Endothelial cell of umbilical vein (primary cell): ENCODE data around the gene ZNF416. TPM values are rescaled to one million over a fixed set of nuclear protein-coding genes. Genes with fewer than 3 reads are reported as not detected.

Source experiments
- BruUV-seq: library from RNA; stranded (reverse); fragments of 400-500 nt; replicated peaks from 2 replicates; lab custom pipeline; 2021; lab: Mats Ljungman, UMichigan
- CTCF ChIA-PET: fragments of 300-600, 350-600 bp; sonication (Branson Sonifier 250); formaldehyde crosslinking; loops from one replicate; lab custom pipeline; 2021; ENCODE audit warnings: antibody characterized with exemption, inconsistent platforms; lab: Charles Lee
- POLR2A ChIA-PET: fragments of 300-600, 350-600 bp; sonication (Branson Sonifier 250); formaldehyde crosslinking; loops from one replicate; lab custom pipeline; 2021; ENCODE audit warnings: antibody characterized with exemption, inconsistent platforms; lab: Charles Lee
- DNase-seq: peaks from one replicate; pipeline ENCODE4 v3.0.0-alpha.2; 2011; ENCODE audit warnings: low read depth, low spot score
- FAIRE-seq: peaks from 2 replicates; lab custom pipeline; 2011; peaks lifted over from hg19 to GRCh38; lab: Jason Lieb, UNC
- H2AFZ ChIP-seq: 2 replicates; pipeline ENCODE4 v1.6.0; 2012; ENCODE audit warnings: low read depth, low read length, control low read depth, inconsistent platforms
- H3K27ac ChIP-seq: 2 replicates; pipeline ENCODE4 v1.5.1; 2011; ENCODE audit warnings: low read depth, mild to moderate bottlenecking, control low read depth, low read length, moderate library complexity; ENCODE audit not compliant: insufficient read depth
- H3K27me3 ChIP-seq, 2 experiments: 2 replicates each; pipeline versions ENCODE4 v1.6.0 to v1.6.1; 2011; ENCODE audit warnings: low read length in 2 of 2, mixed read lengths in 1 of 2; ENCODE audit not compliant: control insufficient read depth in 2 of 2, insufficient read depth in 2 of 2
- H3K36me3 ChIP-seq, 2 experiments: 2 replicates in 1 of 2; 3 replicates in 1 of 2; pipeline ENCODE4 v1.5.1; 2011; ENCODE audit warnings: low read length in 2 of 2, mild to moderate bottlenecking in 1 of 2, moderate library complexity in 1 of 2; ENCODE audit not compliant: control insufficient read depth in 2 of 2, insufficient read depth in 2 of 2; ENCODE audit errors: extremely low read depth in 1 of 2
- H3K4me1 ChIP-seq: 3 replicates; pipeline ENCODE4 v1.5.1; 2011; ENCODE audit warnings: mild to moderate bottlenecking, low read length; ENCODE audit not compliant: control insufficient read depth, insufficient read depth; ENCODE audit errors: extremely low read depth
- H3K4me2 ChIP-seq: 2 replicates; pipeline ENCODE4 v1.6.1; 2011; ENCODE audit warnings: low read length, control low read depth, mixed read lengths; ENCODE audit not compliant: insufficient read depth
- H3K4me3 ChIP-seq, 3 experiments: fragments of 200-600 bp in 1 of 3; sonication (generic), shearing (Covaris generic) in 1 of 3; replicated peaks in 1 of 3; 2 replicates each; pipeline ENCODE4 v1.5.1; 2011 to 2016; ENCODE audit warnings: control low read depth in 3 of 3, low read length in 3 of 3, mild to moderate bottlenecking in 2 of 3, inconsistent platforms in 1 of 3, low read depth in 1 of 3, moderate library complexity in 1 of 3; ENCODE audit not compliant: insufficient read depth in 1 of 3
- H3K79me2 ChIP-seq: 2 replicates; pipeline ENCODE4 v1.6.0; 2012; ENCODE audit warnings: low read length, inconsistent platforms; ENCODE audit not compliant: control insufficient read depth, insufficient read depth
- H3K9ac ChIP-seq: replicated peaks from 2 replicates; pipeline ENCODE3; 2011; ENCODE audit warnings: low read length, control low read depth; ENCODE audit not compliant: insufficient read depth; ENCODE audit errors: extremely low read depth
- H3K9me1 ChIP-seq: replicated peaks from 3 replicates; pipeline ENCODE4 v1.6.0; 2011; ENCODE audit warnings: mild to moderate bottlenecking, low read length; ENCODE audit not compliant: control insufficient read depth, insufficient read depth; ENCODE audit errors: extremely low read depth
- H3K9me3 ChIP-seq: replicated peaks from 2 replicates; pipeline ENCODE4 v1.5.1; 2012; ENCODE audit warnings: low read length, inconsistent platforms; ENCODE audit not compliant: control insufficient read depth, insufficient read depth
- H4K20me1 ChIP-seq: replicated peaks from 2 replicates; pipeline ENCODE3; 2011; ENCODE audit warnings: mild to moderate bottlenecking, low read length; ENCODE audit not compliant: control insufficient read depth, insufficient read depth; ENCODE audit errors: extremely low read depth
- EZH2 ChIP-seq: IDR thresholded peaks from 2 replicates; pipeline ENCODE4 v1.6.1; 2012; ENCODE audit warnings: borderline replicate concordance, low read depth, mild to moderate bottlenecking, moderate library complexity, low read length, inconsistent platforms; ENCODE audit not compliant: severe bottlenecking
- FOS ChIP-seq: IDR thresholded peaks from 2 replicates; pipeline ENCODE4 v1.6.1; 2011; ENCODE audit warnings: mild to moderate bottlenecking, low read length, moderate library complexity, borderline replicate concordance; ENCODE audit not compliant: insufficient read depth
- GATA2 ChIP-seq: IDR thresholded peaks from 2 replicates; pipeline ENCODE4 v1.7.0; 2011; ENCODE audit warnings: low read depth, mild to moderate bottlenecking, moderate library complexity, mixed read lengths, low read length; ENCODE audit not compliant: insufficient read length, insufficient read depth
- JUN ChIP-seq: IDR thresholded peaks from 2 replicates; pipeline ENCODE4 v1.6.1; 2011; ENCODE audit warnings: borderline replicate concordance, low read depth; ENCODE audit not compliant: insufficient read length, insufficient read depth
- MYC ChIP-seq: IDR thresholded peaks from one replicate; pipeline ENCODE4 v1.6.1; 2011; ENCODE audit warnings: mild to moderate bottlenecking, low read depth, low read length
- POLR2A ChIP-seq: IDR thresholded peaks from 2 replicates; pipeline ENCODE4 v1.6.1; 2012; ENCODE audit warnings: low read depth, mild to moderate bottlenecking, control low read depth, low read length
- POLR2AphosphoS5 ChIP-seq: IDR thresholded peaks from 2 replicates; pipeline ENCODE4 v1.6.1; 2012; ENCODE audit warnings: low read depth, mild to moderate bottlenecking, control low read depth, low read length, moderate library complexity; ENCODE audit not compliant: insufficient read depth
- dilution Hi-C: fragments of 300-500 bp; cut with MboI; formaldehyde crosslinking; loops from one replicate; pipeline ENCODE4 v1.15.0; 2019; ENCODE audit warnings: low sequenced_read_pairs; ENCODE audit not compliant: extremely low pct_ligation_motif_present
- intact Hi-C: fragments of 100-400 bp; cut with micrococcal nuclease; formaldehyde crosslinking; loops from one replicate; pipeline ENCODE4 v1.10.0; 2022
- polyA plus RNA-seq, 4 experiments: library from polyadenylated mRNA; depleted of rRNA in 3 of 4; stranded (reverse) in 3 of 4; unstranded in 1 of 4; fragments of >200 nt; gene quantifications; 2 replicates each; pipeline versions ENCODE4 v1.2.1 to v1.2.3, GENCODE V29; 2011 to 2012; ENCODE audit warnings: missing spikeins in 1 of 4
- total RNA-seq: library from RNA; stranded (reverse); gene quantifications from 2 replicates; pipeline ENCODE4 v1.2.3, GENCODE V29; 2021
- TF ChIP-seq, protein P1 (sequence below): IDR thresholded peaks from 2 replicates; pipeline ENCODE4 v1.6.1; 2011; ENCODE audit not compliant: insufficient read depth, insufficient read length
- TF ChIP-seq, protein P2 (sequence below), 2 donors: IDR thresholded peaks; 1 replicate in 1 of 2; 2 replicates in 1 of 2; pipeline ENCODE4 v1.5.1; 2011; ENCODE audit warnings: low read length in 2 of 2, mild to moderate bottlenecking in 2 of 2, moderate library complexity in 2 of 2, control low read depth in 1 of 2, inconsistent platforms in 1 of 2, low read depth in 1 of 2; ENCODE audit not compliant: insufficient read depth in 1 of 2; ENCODE audit errors: extremely low read depth in 1 of 2

ZNF416 gene
- total and polyA plus RNA-seq, 2 donors (not counting 3 experiments of a cell fraction or from before 2014, with no cell fraction given), result 1.4 to 3.8 TPM

GRCh38 chr19:57537953-57538547 lies 40.7 kb downstream of the ZNF416 start:
- Histone ChIP-seq H3K4me3 (no peak overlapping the region), H3K27me3 (no peaks in the 10 kb centered on the region), H3K9me3 (peaks cover 33% of the 10 kb centered on the region), H3K36me3 (peaks cover 2 to 22% of the 10 kb centered on the region in 2 experiments), H3K4me2 (no peak overlapping the region), H3K27ac (no peak overlapping the region), H3K9me1 (no peaks in the 10 kb centered on the region), H3K9ac (no peak overlapping the region), H3K79me2 (no peaks in the 10 kb centered on the region), H3K4me1 (no peaks in the 10 kb centered on the region), H2AFZ (no peak overlapping the region), H4K20me1 (no peaks in the 10 kb centered on the region)
- BruUV-seq, result no TSS peak
- ChIA-PET CTCF (no interaction called here), POLR2A (no interaction called here)
- dilution Hi-C loops (no loop called here), intact Hi-C loops (no loop called here)
- FAIRE-seq (no peak), DNase-seq (no peak)
- no peak for TF ChIP-seq EZH2
- TF ChIP-seq GATA2, result no peak
- TF ChIP-seq FOS, result no peak
- TF ChIP-seq POLR2AphosphoS5, result no peak
- TF ChIP-seq POLR2A, result no peak
- TF ChIP-seq, protein P1, sequence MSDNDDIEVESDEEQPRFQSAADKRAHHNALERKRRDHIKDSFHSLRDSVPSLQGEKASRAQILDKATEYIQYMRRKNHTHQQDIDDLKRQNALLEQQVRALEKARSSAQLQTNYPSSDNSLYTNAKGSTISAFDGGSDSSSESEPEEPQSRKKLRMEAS, result no peak
- TF ChIP-seq, protein P2, sequence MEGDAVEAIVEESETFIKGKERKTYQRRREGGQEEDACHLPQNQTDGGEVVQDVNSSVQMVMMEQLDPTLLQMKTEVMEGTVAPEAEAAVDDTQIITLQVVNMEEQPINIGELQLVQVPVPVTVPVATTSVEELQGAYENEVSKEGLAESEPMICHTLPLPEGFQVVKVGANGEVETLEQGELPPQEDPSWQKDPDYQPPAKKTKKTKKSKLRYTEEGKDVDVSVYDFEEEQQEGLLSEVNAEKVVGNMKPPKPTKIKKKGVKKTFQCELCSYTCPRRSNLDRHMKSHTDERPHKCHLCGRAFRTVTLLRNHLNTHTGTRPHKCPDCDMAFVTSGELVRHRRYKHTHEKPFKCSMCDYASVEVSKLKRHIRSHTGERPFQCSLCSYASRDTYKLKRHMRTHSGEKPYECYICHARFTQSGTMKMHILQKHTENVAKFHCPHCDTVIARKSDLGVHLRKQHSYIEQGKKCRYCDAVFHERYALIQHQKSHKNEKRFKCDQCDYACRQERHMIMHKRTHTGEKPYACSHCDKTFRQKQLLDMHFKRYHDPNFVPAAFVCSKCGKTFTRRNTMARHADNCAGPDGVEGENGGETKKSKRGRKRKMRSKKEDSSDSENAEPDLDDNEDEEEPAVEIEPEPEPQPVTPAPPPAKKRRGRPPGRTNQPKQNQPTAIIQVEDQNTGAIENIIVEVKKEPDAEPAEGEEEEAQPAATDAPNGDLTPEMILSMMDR (IDR thresholded peaks at IDR 0.05; ENCODE audit: extremely low read depth in 1 of 2, insufficient read depth in 1 of 2, low read depth in 1 of 2, low read length in 2 of 2), result no peak
- no peak for TF ChIP-seq MYC
- no peak for TF ChIP-seq JUN
